ENCODE data around the gene TRIOBP. TPM values are rescaled to one million over a fixed set of nuclear protein-coding genes. Genes with fewer than 3 reads are reported as not detected.

The TRIOBP gene
- total RNA-seq, 1 experiment from 2014 or later, result 170 TPM

GRCh38 chr22:37811867-37812266 lies 115.0 kb downstream of the TRIOBP start:
- peaks cover 5% of the 10 kb centered on the region for H3K4me1 ChIP-seq (replicated peaks; ENCODE audit: insufficient read depth)
- no peak overlapping the region for H2AFZ ChIP-seq
- H3K36me3 ChIP-seq (ENCODE audit: low read depth), result no peaks in the 10 kb centered on the region
- H3K4me2 ChIP-seq, result no peak overlapping the region
- no peaks in the 10 kb centered on the region for H3K27me3 ChIP-seq (ENCODE audit: insufficient read depth, low read depth)
- ChIA-PET POLR2A (ENCODE audit: unreplicated experiment) (interaction anchor here (0.5 to 0.7 kb wide), 2 partner anchors 59 to 210 kb away, joined by 3 to 8 read pairs; no protein-coding TSS in a partner anchor), CTCF (no interaction called here)
- H3K9me3 ChIP-seq (ENCODE audit: insufficient read depth, low read depth), result no peaks in the 10 kb centered on the region
- no peak overlapping the region for H3K27ac ChIP-seq
- no peaks in the 10 kb centered on the region for H3K9me2 ChIP-seq (ENCODE audit: insufficient read depth)
- intact Hi-C loops (cut with micrococcal nuclease; ENCODE audit: unreplicated experiment), result no loop called here
- peaks cover 14% of the 10 kb centered on the region for H3F3A ChIP-seq (ENCODE audit: insufficient read depth, low read depth)
- BruUV-seq (replicated peaks), result no TSS peak
- H3K79me2 ChIP-seq (ENCODE audit: low read depth), result peaks cover 12% of the 10 kb centered on the region
- TF ChIP-seq EZH2 (IDR thresholded peaks at IDR 0.05; ENCODE audit: low read depth), result no peak
- no peak for TF ChIP-seq CTCF (conservative IDR thresholded peaks at IDR 0.05)
- H3K4me3 ChIP-seq, result no peak overlapping the region
- H4K20me1 ChIP-seq (ENCODE audit: insufficient read depth), result peaks cover under 1% of the 10 kb centered on the region; the same call in 1 of the 2 replicates
- no peak for DNase-seq

- peaks cover 7% of the 10 kb centered on the region for H3F3A ChIP-seq (ENCODE audit: insufficient read depth, low read depth)
- no peak overlapping the region for H3K4me3 ChIP-seq
- H3K27ac ChIP-seq, result no peak overlapping the region
- peaks cover 9% of the 10 kb centered on the region for H3K4me1 ChIP-seq (replicated peaks; ENCODE audit: insufficient read depth)
- H3K9me2 ChIP-seq (ENCODE audit: insufficient read depth), result no peaks in the 10 kb centered on the region
- no TSS peak for BruUV-seq (replicated peaks)
- H3K79me2 ChIP-seq (ENCODE audit: low read depth), result peaks cover 6% of the 10 kb centered on the region; the same call in 1 of the 2 replicates
- H2AFZ ChIP-seq, result no peak overlapping the region
- intact Hi-C loops (cut with micrococcal nuclease; ENCODE audit: unreplicated experiment), result no loop called here
- H3K27me3 ChIP-seq (ENCODE audit: insufficient read depth, low read depth), result no peaks in the 10 kb centered on the region
- H3K36me3 ChIP-seq (ENCODE audit: low read depth), result no peaks in the 10 kb centered on the region
- TF ChIP-seq EZH2 (IDR thresholded peaks at IDR 0.05; ENCODE audit: low read depth) (no peak), CTCF (conservative IDR thresholded peaks at IDR 0.05) (no peak)
- ChIA-PET POLR2A (ENCODE audit: unreplicated experiment) (interaction anchor here (0.5 kb wide), 1 partner anchor 50 kb away, joined by 3 read pairs; no protein-coding TSS in a partner anchor), CTCF (no interaction called here)
- H4K20me1 ChIP-seq (ENCODE audit: insufficient read depth), result no peaks in the 10 kb centered on the region
- no peak for DNase-seq
- H3K9me3 ChIP-seq (ENCODE audit: insufficient read depth, low read depth), result no peaks in the 10 kb centered on the region
- no peak overlapping the region for H3K4me2 ChIP-seq
These were observed 116.2 kb downstream of the TRIOBP start for GRCh38 chr22:37812869-37813678.

- ChIA-PET CTCF (no interaction called here), POLR2A (ENCODE audit: unreplicated experiment) (interaction anchor here (0.6 to 0.7 kb wide), 2 partner anchors 8 to 11 kb away, joined by 3 to 6 read pairs; a partner anchor contains a TSS)
- no peaks in the 10 kb centered on the region for H3K9me2 ChIP-seq (ENCODE audit: insufficient read depth)
- no peaks in the 10 kb centered on the region for H3K27me3 ChIP-seq (ENCODE audit: insufficient read depth, low read depth)
- H2AFZ ChIP-seq, result no peak overlapping the region
- peaks cover 5% of the 10 kb centered on the region for H3K4me1 ChIP-seq (replicated peaks; ENCODE audit: insufficient read depth)
- H3K4me3 ChIP-seq, result no peak overlapping the region
- H3K36me3 ChIP-seq (ENCODE audit: low read depth), result no peaks in the 10 kb centered on the region
- H3K4me2 ChIP-seq, result no peak overlapping the region
- no peak for DNase-seq
- H3K9me3 ChIP-seq (ENCODE audit: insufficient read depth, low read depth), result no peaks in the 10 kb centered on the region
- no peaks in the 10 kb centered on the region; the same call in none of the 2 replicates for H3F3A ChIP-seq (ENCODE audit: insufficient read depth, low read depth)
- H3K27ac ChIP-seq, result no peak overlapping the region
- intact Hi-C loops (cut with micrococcal nuclease; ENCODE audit: unreplicated experiment), result loop anchor here (5.0 kb wide), 1 partner anchor 227 kb away; no protein-coding TSS in a partner anchor
- no peaks in the 10 kb centered on the region for H4K20me1 ChIP-seq (ENCODE audit: insufficient read depth)
- TF ChIP-seq CTCF (conservative IDR thresholded peaks at IDR 0.05) (no peak), EZH2 (IDR thresholded peaks at IDR 0.05; ENCODE audit: low read depth) (no peak)
- H3K79me2 ChIP-seq (ENCODE audit: low read depth), result no peaks in the 10 kb centered on the region
- no TSS peak for BruUV-seq (replicated peaks)
These were observed 118.7 kb downstream of the TRIOBP start for GRCh38 chr22:37815593-37815992.

Measured in PC-9 (cell line).